ENCODE data around the gene ZNF668.
"Not testable (repeated sequence)": the region's sequence is repeated elsewhere in the genome, so short reads cannot be mapped to it uniquely, and the experiment has no call there.

Gene ZNF668

GRCh38 chr16:31055613-31056012 is 18.4 kb downstream of the ZNF668 start:
- DNase-seq (ENCODE audit: low spot score), result no peak

- no peak for DNase-seq (ENCODE audit: low spot score)
These were observed 21.9 kb downstream of the ZNF668 start for GRCh38 chr16:31052114-31052513.

- DNase-seq (ENCODE audit: low spot score), result no peak
These were observed 23.6 kb downstream of the ZNF668 start for GRCh38 chr16:31050280-31051030.

- no peak for DNase-seq (ENCODE audit: low spot score)
These were observed 30.1 kb downstream of the ZNF668 start for GRCh38 chr16:31043898-31044481.

GRCh38 chr16:31043352-31043751 is 30.7 kb downstream of the ZNF668 start:
- DNase-seq (ENCODE audit: low spot score), result no peak

- DNase-seq (ENCODE audit: low spot score), result no peak
These were observed 31.2 kb downstream of the ZNF668 start for GRCh38 chr16:31042866-31043265.

- no peak for DNase-seq (ENCODE audit: low spot score)
These were observed 35.0 kb downstream of the ZNF668 start for GRCh38 chr16:31038993-31039392.

- DNase-seq (ENCODE audit: low spot score), result no peak
These were observed 37.3 kb downstream of the ZNF668 start for GRCh38 chr16:31036691-31037090.

- DNase-seq (ENCODE audit: low spot score), result peak; percentile 83
These were observed 40.1 kb downstream of the ZNF668 start for GRCh38 chr16:31033709-31034492.

- peak; percentile 98 for DNase-seq (ENCODE audit: low spot score)
These were observed 41.0 kb downstream of the ZNF668 start, which contains the start of gene STX4 for GRCh38 chr16:31032736-31033708. STX4 (plus strand) TSS chr16:31033558; CDS start chr16:31033806, 248 bp downstream.

- no peak for DNase-seq (ENCODE audit: low spot score)
These were observed 42.8 kb downstream of the ZNF668 start for GRCh38 chr16:31031276-31031675.

- DNase-seq (ENCODE audit: low spot score), result no peak
These were observed 44.8 kb downstream of the ZNF668 start for GRCh38 chr16:31029272-31029671.

- DNase-seq (ENCODE audit: low spot score), result no peak
These were observed 48.7 kb downstream of the ZNF668 start for GRCh38 chr16:31025339-31025738.

- DNase-seq (ENCODE audit: low spot score), result no peak
These were observed 50.3 kb downstream of the ZNF668 start for GRCh38 chr16:31023627-31024226.

GRCh38 chr16:31023252-31023602 is 50.8 kb downstream of the ZNF668 start:
- DNase-seq (ENCODE audit: low spot score), result no peak

- DNase-seq (ENCODE audit: low spot score), result no peak
These were observed 51.3 kb downstream of the ZNF668 start for GRCh38 chr16:31022544-31023251.

- no peak for DNase-seq (ENCODE audit: low spot score)
These were observed 53.5 kb downstream of the ZNF668 start for GRCh38 chr16:31020536-31020935.

GRCh38 chr16:31017756-31018155 is 56.3 kb downstream of the ZNF668 start:
- not testable (repeated sequence) for DNase-seq (ENCODE audit: low spot score)

- no peak for DNase-seq (ENCODE audit: low spot score)
These were observed 58.0 kb downstream of the ZNF668 start for GRCh38 chr16:31016018-31016417.

GRCh38 chr16:31013292-31013691 is 60.7 kb downstream of the ZNF668 start:
- not testable (repeated sequence) for DNase-seq (ENCODE audit: low spot score)

GRCh38 chr16:31011815-31012214 is 62.2 kb downstream of the ZNF668 start:
- DNase-seq (ENCODE audit: low spot score), result not testable (repeated sequence)
